K562 treated with DMSO at 1 percent for 4 hours (cell line): ENCODE measurements around the gene KRTAP4-5. TPM values are rescaled to one million over a fixed set of nuclear protein-coding genes. Genes with fewer than 3 reads are reported as not detected.

ENCODE experiments used
- total RNA-seq: library from RNA; unstranded; fragments of 300-600 nt; gene quantifications from 2 replicates; pipeline ENCODE4 v1.2.3, GENCODE V29; 2022; ENCODE audit not compliant: insufficient read depth

Gene KRTAP4-5
- total RNA-seq: not detected in 2 replicates

DNA sequence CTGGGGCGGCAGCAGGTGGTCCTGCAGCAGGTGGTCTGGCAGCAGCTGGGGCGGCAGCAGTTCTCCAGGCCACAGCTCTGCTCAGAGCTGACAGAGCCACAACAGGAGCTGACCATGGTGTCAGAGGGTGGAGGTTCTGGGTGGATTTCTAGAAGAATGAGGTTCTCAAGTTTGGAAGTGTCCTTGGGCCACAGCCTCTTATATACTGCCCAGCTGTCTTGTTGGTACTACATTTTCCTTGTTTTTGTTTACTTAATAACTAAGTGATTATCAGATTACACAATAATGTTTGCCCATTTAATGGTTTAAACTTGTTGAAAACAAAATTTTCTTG lies at the start of gene KRTAP4-5:
KRTAP4-5 (minus strand) TSS at position 174 of the 334 bp plus-strand sequence; CDS start at position 116, 58 bp downstream.

DNA sequence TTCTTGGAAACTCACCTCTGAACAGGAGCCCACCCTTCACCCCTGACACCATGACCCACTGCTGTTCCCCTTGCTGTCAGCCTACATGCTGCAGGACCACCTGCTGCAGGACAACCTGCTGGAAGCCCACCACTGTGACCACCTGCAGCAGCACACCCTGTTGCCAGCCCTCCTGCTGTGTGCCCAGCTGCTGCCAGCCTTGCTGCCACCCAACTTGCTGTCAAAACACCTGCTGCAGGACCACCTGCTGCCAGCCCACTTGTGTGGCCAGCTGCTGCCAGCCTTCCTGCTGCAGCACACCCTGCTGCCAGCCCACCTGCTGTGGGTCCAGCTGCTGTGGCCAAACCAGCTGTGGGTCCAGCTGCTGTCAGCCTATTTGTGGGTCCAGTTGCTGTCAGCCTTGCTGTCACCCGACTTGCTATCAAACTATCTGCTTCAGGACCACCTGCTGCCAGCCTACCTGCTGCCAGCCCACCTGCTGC lies 40.3 kb upstream of the KRTAP4-5 start, which contains the start of gene KRTAP9-1:
KRTAP9-1 (plus strand) TSS at position 51 of the 482 bp plus-strand sequence; CDS start at position 51, 0 bp downstream.

DNA sequence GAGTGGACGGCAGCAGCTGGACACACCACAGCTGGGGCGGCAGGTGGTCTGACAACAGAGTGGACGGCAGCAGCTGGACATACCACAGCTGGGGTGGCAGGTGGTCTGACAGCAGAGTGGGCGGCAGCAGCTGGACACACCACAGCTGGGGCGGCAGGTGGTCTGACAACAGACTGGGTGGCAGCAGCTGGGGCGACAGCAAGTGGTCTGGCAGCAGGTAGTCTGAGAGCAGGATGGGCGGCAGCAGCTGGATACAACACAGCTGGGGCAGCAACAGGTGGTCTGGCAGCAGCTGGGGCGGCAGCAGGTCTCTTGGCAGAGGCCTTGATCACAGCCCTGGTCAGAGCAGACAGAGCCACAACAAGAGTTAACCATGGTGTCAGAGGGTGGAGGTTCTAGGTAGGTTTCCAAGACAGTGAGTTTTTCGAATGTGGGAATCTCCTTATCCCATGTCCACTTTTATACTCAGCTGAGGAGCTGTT lies 34.9 kb upstream of the KRTAP4-5 start, which contains the start of gene KRTAP4-1:
KRTAP4-1 (minus strand) TSS at position 432 of the 482 bp plus-strand sequence; CDS start at position 375, 57 bp downstream.

DNA sequence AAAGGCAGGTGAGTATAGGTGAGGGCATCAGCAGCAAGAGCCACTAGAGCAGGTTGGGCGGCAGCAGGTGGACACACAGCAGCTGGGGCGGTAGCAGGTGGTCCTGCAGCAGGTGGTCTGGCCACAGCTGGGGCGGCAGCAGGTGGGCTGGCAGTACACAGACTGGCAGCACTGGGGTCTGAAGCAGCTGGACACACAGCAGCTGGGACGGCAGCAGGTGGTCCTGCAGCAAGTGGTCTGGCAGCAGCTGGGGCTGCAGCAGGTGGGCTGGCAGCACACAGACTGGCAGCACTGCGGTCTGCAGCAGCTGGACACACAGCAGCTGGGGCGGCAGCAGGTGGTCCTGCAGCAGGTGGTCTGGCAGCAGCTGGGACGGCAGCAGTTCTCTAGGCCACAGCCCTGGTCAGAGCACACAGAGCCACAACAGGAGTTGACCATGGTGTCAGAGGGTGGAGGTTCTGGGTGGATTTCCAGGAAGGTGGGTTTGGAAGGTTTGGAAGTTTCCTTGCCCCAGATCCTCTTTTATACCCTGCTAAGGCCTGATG lies 28.2 kb upstream of the KRTAP4-5 start, which contains the start of gene KRTAP4-2:
KRTAP4-2 (minus strand) TSS at position 495 of the 545 bp plus-strand sequence; CDS start at position 438, 57 bp downstream.

DNA sequence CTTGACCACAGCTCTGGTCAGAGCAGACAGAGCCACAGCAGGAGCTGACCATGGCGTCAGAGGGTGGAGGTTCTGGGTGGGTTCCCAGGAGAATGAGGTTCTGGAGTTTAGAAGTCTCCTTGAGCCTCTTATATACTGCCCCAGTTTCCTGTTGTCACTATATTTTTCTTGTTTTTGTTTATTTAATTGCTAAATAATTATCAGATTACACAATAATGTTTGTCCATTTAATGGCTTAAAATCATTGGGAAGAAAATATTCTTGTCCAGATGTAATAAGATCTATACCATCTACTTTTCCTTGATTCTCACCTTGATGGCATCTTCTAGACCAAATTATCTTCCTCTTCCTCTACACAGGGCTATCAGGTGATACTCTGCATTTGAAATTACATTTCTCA lies 18.5 kb upstream of the KRTAP4-5 start, which contains the start of gene KRTAP4-3:
KRTAP4-3 (minus strand) TSS at position 101 of the 400 bp plus-strand sequence; CDS start at position 52, 49 bp downstream.

DNA sequence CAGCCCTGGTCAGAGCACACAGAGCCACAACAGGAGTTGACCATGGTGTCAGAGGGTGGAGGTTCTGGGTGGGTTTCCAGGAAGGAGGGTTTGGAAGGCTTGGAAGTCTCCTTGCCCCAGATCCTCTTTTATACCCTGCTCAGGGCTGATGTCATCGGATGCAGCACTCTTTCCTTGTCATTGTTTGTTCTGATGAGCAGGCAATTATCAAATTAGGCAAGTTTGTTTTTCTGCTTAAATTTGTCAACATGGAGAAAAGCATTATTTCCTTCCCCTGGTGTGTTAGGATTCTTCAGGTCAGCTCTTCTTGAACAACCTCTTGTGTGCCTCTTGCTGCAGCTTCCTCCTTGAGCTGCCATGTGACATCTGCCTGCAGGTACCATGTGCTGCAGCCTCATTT lies 11.0 kb upstream of the KRTAP4-5 start, which contains the start of gene KRTAP4-4:
KRTAP4-4 (minus strand) TSS at position 101 of the 400 bp plus-strand sequence; CDS start at position 44, 57 bp downstream.

DNA sequence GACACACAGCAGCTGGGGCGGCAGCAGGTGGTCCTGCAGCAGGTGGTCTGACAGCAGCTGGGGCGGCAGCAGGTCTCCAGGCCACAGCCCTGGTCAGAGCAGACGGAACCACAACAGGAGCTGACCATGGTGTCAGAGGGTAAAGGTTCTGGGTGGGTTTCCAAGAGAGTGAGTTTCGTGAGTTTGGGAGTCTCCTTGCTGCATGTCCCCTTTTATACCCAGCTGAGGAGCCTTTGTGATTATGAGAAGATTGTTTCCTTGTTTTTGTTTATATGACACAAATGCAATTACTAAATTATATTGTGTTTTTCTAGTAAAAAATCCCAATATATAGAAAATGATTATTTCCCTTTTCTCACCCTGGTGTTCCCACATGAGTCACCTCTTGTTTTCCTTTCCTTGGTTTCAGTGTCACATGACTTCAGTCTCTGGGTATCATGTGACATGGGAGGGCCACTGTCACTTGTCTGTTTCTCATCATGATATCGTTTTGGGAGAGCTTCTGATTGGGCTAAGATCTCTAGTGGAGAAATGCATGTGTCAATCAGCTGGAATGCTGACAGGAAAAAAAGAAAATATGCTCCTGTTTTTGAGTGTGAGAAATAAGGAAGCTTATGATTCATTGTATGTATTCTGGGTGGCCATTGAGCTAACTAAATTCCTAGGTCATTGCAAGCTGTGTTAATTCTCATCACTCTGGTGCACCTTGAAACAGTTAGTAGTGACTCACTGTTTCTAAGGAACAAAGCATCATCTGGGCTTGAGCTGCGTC lies 9.1 kb downstream of the KRTAP4-5 start, which contains the start of gene KRTAP4-6:
KRTAP4-6 (minus strand) TSS at position 185 of the 772 bp plus-strand sequence; CDS start at position 128, 57 bp downstream.

DNA sequence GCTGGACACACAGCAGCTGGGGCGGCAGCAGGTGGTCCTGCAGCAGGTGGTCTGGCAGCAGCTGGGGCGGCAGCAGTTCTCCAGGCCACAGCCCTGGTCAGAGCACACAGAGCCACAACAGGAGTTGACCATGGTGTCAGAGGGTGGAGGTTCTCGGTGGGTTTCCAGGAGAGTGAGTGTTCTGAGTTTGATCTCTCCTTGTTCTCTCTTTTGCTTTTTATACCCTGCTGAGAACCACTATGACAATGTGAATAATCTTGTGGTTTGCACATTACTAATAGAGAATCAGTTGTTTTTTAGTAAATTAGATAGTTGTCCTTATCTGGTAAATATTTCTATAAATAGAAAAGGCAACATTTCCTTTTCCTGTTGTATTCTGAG lies 25.6 kb downstream of the KRTAP4-5 start, which contains the start of gene KRTAP4-12:
KRTAP4-12 (minus strand) TSS at position 192 of the 381 bp plus-strand sequence; CDS start at position 132, 60 bp downstream.

DNA sequence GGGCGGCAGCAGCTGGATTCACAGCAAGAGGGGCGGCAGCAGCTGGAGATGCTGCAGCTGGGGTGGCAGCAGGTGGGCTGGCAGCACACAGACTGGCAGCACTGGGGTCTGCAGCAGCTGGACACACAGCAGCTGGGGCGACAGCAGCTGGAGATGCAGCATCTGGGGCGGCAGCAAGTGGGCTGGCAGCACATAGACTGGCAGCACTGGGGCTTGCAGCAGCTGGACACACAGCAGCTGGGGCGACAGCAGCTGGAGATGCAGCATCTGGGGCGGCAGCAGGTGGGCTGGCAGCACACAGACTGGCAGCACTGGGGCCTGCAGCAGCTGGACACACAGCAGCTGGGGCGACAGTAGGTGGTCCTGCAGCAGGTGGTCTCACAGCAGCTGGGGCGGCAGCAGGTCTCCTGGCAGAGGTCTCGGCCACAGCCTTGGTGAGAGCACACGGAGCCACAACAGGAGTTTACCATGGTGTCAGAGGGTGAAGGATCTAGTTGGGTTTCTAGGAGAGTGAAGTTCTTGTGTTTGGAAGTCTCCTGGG lies 31.7 kb downstream of the KRTAP4-5 start, which contains the start of gene KRTAP4-11:
KRTAP4-11 (minus strand) TSS at position 528 of the 541 bp plus-strand sequence; CDS start at position 470, 58 bp downstream.

DNA sequence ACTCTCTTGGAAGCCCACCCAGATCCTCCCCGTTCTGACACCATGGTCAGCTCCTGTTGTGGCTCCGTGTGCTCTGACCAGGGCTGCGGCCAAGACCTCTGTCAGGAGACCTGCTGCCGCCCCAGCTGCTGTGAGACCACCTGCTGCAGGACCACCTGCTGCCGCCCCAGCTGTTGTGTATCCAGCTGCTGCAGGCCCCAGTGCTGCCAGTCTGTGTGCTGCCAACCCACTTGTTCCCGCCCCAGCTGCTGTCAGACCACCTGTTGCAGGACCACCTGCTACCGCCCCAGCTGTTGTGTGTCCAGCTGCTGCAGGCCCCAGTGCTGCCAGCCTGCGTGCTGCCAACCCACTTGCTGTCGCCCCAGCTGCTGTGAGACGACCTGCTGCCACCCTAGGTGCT lies 44.3 kb downstream of the KRTAP4-5 start, which contains the start of gene KRTAP4-9:
KRTAP4-9 (plus strand) TSS at position 43 of the 400 bp plus-strand sequence; CDS start at position 43, 0 bp downstream.

DNA sequence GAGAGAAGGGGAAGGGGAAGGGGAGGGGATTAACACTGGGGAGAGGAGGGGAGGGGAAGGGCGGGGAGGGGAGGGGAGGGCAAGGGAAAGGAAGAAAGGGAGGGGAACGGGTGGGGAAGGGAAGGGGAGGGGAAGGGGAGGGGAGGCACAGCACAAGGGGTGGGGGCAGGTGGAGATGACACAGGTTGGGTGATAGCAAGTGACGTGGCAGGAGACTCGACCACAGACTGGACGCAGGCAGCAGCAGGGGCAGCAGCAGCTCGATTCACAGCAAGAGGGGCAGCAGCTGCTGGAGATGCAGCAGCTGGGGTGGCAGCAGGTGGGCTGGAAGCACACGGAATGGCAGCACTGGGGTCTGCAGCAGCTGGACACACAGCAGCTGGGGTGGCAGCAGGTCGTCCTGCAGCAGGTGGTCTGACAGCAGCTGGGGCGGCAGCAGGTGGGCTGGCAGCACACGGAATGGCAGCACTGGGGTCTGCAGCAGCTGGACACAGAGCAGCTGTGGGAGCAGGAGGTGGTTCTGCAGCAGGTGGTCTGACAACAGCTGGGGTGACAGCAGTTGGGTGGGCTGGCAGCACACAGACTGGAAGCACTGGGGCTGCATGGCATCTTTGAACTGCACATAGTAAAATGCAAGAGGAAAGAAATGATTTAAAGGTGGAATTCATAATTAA lies 47.9 kb downstream of the KRTAP4-5 start, which contains the start of gene KRTAP4-16:
KRTAP4-16 (minus strand) TSS at position 624 of the 674 bp plus-strand sequence; CDS start at position 624, 0 bp downstream.

Other genes starting within 250 kb of the KRTAP4-5 start
- gene KRT23, start 212.2 kb downstream of the KRTAP4-5 start, total RNA-seq: not detected in 2 replicates
- not detected in 2 replicates for gene KRT39, start 182.9 kb downstream of the KRTAP4-5 start, total RNA-seq
- not detected in 2 replicates for gene KRT40, start 165.5 kb downstream of the KRTAP4-5 start, total RNA-seq
- gene KRTAP3-3, start 155.7 kb downstream of the KRTAP4-5 start, total RNA-seq: not detected in 2 replicates
- gene KRTAP3-2, start 149.9 kb downstream of the KRTAP4-5 start, total RNA-seq: not detected in 2 replicates
- not detected in 2 replicates for gene KRTAP3-1, start 140.7 kb downstream of the KRTAP4-5 start, total RNA-seq
- not detected in 2 replicates for gene KRTAP1-5, start 122.6 kb downstream of the KRTAP4-5 start, total RNA-seq
- not detected in 2 replicates for gene KRTAP1-4, start 119.6 kb downstream of the KRTAP4-5 start, total RNA-seq
- gene KRTAP1-3, start 115.0 kb downstream of the KRTAP4-5 start, total RNA-seq: not detected in 2 replicates
- not detected in 2 replicates for gene KRTAP1-1, start 108.4 kb downstream of the KRTAP4-5 start, total RNA-seq
- not detected in 2 replicates for gene KRTAP2-1, start 102.5 kb downstream of the KRTAP4-5 start, total RNA-seq
- not detected in 2 replicates for gene KRTAP2-2, start 94.6 kb downstream of the KRTAP4-5 start, total RNA-seq
- not detected in 2 replicates for gene KRTAP2-3, start 89.7 kb downstream of the KRTAP4-5 start, total RNA-seq
- gene KRTAP2-4, start 83.9 kb downstream of the KRTAP4-5 start, total RNA-seq: not detected in 2 replicates
- gene KRTAP4-7, start 65.7 kb downstream of the KRTAP4-5 start, total RNA-seq: not detected in 2 replicates
- not detected in 2 replicates for gene KRTAP4-8, start 51.7 kb downstream of the KRTAP4-5 start, total RNA-seq
- not detected in 2 replicates for gene KRTAP4-16, start 47.6 kb downstream of the KRTAP4-5 start, total RNA-seq
- not detected in 2 replicates for gene KRTAP4-9, start 44.4 kb downstream of the KRTAP4-5 start, total RNA-seq
- gene KRTAP4-11, start 31.5 kb downstream of the KRTAP4-5 start, total RNA-seq: not detected in 2 replicates
- not detected in 2 replicates for gene KRTAP4-12, start 25.6 kb downstream of the KRTAP4-5 start, total RNA-seq
- not detected in 2 replicates for gene KRTAP4-6, start 9.3 kb downstream of the KRTAP4-5 start, total RNA-seq
- gene KRTAP4-4, start 10.9 kb upstream of the KRTAP4-5 start, total RNA-seq: not detected in 2 replicates
- not detected in 2 replicates for gene KRTAP4-3, start 18.4 kb upstream of the KRTAP4-5 start, total RNA-seq
- gene KRTAP4-2, start 28.4 kb upstream of the KRTAP4-5 start, total RNA-seq: not detected in 2 replicates
- gene KRTAP4-1, start 35.1 kb upstream of the KRTAP4-5 start, total RNA-seq: not detected in 2 replicates
- not detected in 2 replicates for gene KRTAP9-1, start 40.1 kb upstream of the KRTAP4-5 start, total RNA-seq
- gene KRTAP9-2, start 76.8 kb upstream of the KRTAP4-5 start, total RNA-seq: not detected in 2 replicates
- gene KRTAP9-3, start 82.6 kb upstream of the KRTAP4-5 start, total RNA-seq: not detected in 2 replicates
- gene KRTAP9-8, start 88.2 kb upstream of the KRTAP4-5 start, total RNA-seq: not detected in 2 replicates
- gene KRTAP9-4, start 99.9 kb upstream of the KRTAP4-5 start, total RNA-seq: not detected in 2 replicates
- gene KRTAP9-9, start 105.6 kb upstream of the KRTAP4-5 start, total RNA-seq: not detected in 2 replicates
- not detected in 2 replicates for gene KRTAP9-6, start 115.6 kb upstream of the KRTAP4-5 start, total RNA-seq
- not detected in 2 replicates for gene KRTAP9-7, start 125.9 kb upstream of the KRTAP4-5 start, total RNA-seq
- gene KRTAP29-1, start 153.0 kb upstream of the KRTAP4-5 start, total RNA-seq: not detected in 2 replicates
- not detected in 2 replicates for gene KRTAP16-1, start 159.5 kb upstream of the KRTAP4-5 start, total RNA-seq
- gene KRTAP17-1, start 165.9 kb upstream of the KRTAP4-5 start, total RNA-seq: not detected in 2 replicates
- not detected in 2 replicates for gene KRT33A, start 201.0 kb upstream of the KRTAP4-5 start, total RNA-seq
- not detected in 2 replicates for gene KRT33B, start 220.0 kb upstream of the KRTAP4-5 start, total RNA-seq
- not detected in 2 replicates for gene KRT34, start 232.5 kb upstream of the KRTAP4-5 start, total RNA-seq
- not detected in 2 replicates for gene KRT31, start 247.8 kb upstream of the KRTAP4-5 start, total RNA-seq